WI38 (cell line): ENCODE measurements around the gene SETD3.
A peak's percentile ranks its signal among the peaks of the same experiment; 100 is the strongest.

Source experiments
- H3K4me3 ChIP-seq: 2 replicates; pipeline ENCODE4 v1.5.1; 2011; ENCODE audit warnings: low read depth, mild to moderate bottlenecking, control low read depth, low read length
- TF ChIP-seq, protein P1 (sequence below): IDR thresholded peaks from 2 replicates; pipeline ENCODE4 v1.5.1; 2012; ENCODE audit warnings: low read depth, mild to moderate bottlenecking, control low read depth, low read length

SETD3 gene

DNA sequence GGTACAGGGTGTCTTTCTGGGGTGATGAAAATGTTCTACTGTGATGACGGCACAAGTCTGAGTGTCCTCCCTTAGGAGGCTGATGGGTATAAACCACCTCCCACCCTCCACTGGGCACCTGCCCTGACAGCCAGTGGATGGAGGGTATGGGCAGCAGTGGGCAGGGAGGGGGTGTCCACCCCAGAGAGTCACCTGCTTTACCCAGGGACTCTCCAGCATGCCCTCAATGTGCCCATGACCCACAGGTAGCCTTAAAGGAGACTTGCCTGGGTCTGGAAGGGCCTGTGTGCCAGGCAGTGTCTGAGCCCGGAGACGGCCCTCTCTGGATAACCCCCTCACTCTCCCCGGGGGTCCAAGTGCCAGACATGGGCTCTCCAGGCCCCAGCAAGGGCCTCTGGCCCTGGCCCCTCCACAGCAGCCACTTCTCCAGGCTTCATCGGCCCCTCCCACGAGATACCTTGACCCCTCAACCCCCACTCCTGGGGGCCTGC is 39.3 kb upstream of the SETD3 start:
- TF ChIP-seq, protein P1, sequence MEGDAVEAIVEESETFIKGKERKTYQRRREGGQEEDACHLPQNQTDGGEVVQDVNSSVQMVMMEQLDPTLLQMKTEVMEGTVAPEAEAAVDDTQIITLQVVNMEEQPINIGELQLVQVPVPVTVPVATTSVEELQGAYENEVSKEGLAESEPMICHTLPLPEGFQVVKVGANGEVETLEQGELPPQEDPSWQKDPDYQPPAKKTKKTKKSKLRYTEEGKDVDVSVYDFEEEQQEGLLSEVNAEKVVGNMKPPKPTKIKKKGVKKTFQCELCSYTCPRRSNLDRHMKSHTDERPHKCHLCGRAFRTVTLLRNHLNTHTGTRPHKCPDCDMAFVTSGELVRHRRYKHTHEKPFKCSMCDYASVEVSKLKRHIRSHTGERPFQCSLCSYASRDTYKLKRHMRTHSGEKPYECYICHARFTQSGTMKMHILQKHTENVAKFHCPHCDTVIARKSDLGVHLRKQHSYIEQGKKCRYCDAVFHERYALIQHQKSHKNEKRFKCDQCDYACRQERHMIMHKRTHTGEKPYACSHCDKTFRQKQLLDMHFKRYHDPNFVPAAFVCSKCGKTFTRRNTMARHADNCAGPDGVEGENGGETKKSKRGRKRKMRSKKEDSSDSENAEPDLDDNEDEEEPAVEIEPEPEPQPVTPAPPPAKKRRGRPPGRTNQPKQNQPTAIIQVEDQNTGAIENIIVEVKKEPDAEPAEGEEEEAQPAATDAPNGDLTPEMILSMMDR: no peak
- no peak overlapping the region for H3K4me3 ChIP-seq

DNA sequence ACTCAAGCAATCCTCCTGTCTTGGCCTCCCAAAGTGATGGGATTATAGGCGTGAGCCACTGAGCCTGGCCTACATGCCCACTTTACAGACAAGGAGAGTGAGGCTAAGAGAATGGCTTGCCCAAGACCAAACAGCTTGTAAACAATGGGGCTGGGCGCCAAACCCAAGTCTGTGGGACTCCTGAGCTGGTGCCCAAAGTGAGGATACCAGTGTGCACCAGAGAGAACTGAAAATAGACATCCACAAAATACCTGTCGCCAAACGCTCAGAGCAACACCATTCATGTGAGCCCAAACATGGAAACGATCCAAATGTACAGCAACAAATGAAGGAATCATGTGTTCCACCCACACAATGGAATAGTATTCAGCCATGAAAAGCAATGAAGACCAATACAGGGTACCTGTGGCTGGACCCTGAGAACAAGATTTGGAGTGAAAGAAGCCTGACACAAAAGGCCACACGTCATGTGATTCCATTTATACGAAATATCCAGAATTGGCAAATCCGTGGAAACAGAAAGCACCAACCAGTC is 38.8 kb upstream of the SETD3 start:
- H3K4me3 ChIP-seq: no peak overlapping the region
- TF ChIP-seq, protein P1: no peak

DNA sequence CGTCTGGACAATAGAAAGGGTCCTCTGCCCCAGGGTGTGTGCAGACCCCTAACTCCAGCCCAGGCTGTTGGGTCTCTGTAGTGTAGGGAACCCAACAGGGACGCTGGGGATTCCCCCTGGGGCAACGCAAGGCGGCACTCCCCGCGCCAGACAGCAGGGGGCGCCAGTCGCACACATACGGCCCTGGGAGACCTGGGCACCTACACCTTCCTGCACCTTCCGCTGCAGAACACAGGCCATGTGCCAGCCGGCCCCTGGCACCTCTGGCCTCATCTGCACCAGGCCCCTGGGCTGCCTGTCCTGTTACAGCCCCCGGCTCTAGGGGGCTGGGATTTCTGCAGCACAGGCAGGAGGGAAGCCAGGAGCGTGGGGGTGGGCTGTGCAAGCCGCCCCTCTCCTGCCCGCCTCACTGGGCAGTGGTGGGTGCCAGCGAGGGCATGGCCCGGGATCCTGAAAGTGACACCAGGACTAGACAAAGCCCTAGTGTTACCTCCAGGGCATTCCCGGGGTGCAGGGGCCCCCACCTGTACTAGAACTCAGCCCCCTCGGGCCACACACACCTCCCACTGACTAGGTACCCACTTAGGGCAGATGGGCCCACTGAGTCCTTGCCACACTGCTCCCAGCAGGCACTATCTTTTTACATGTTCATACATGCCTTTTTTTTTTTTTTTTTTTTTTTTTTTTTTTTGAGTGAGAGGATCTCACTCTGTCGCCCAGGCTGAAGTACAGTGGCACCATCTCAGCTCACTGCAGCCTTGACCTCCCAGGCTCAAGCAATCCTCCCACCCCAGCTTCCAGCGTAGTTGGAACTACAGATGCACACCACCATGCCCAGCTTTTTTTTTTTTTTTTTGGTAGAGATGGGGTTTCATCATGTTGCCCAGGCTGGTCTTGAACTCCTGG is 38.0 kb upstream of the SETD3 start:
- no peak overlapping the region for H3K4me3 ChIP-seq
- TF ChIP-seq, protein P1: peak; percentile 89

DNA sequence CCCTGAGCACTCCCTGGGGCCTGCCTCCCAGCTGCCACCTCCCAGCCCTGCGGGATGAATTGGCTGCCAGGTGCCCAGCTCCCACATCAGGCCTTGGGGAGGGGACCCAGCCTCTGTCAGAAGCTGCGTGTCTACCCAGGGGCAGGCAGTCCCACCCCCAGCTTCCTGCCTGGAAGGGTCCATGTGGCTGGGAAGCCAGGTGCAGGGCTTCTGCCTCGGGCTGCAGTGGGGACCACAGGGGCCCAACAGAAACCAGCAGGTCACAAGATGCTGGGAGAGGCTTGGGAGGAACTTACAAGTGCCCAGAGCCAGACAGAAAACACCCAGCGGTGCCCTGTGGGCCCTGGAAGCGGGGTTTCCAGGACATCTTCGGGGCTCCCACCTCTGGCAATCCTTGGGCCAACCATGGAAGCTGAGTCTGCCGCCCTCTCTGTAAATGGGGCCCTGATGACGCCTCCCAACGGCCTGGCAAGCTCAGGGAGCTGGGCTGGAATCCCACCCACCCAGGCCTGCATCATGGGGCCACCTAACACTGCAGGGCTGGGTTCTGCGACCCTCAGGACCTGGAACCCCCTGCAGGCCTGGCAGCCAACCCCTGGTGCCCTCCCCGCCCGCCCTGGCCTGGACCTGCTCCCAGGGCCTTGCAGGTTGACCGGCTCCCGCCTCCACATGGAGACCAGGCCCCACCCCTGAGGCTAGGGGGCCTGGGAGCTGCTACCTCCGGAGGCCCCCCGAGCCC is 37.2 kb upstream of the SETD3 start:
- no peak overlapping the region for H3K4me3 ChIP-seq
- TF ChIP-seq, protein P1: no peak

DNA sequence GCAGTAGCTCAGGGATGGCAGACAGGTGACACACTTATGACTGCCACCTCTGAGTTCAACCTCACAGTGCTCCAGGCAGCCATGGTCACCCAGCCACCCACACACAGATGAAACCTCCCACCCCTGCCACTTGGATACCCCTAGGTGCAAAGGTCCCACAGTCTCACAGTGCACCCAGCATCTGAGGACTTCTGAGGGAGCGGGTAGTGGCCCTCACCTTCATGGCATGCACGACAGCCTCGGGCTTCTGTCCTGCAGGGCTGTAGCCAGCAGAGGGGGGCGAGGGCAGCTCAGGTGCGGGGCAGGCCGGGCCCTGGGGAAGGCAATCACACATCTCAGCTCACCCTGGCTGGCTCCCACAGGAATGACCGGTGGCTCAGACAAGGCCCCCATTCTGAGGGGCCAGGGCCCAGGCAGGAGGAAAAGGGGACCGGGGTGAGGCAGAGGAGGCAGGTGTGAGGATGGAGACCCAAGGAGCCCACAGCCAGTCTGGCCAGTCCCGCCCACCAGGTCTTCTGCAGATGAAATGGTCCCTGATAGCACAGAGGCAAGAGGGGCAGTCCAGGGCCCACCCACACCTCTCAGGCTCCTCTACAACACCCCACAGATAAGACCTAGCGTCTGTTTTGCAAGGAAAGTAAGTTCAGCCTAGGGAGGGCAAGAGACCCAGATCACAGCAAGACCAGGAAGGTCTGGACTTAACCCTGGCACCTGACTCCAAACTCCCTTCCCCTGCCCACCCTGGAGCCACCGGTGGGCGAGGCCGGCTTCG is 36.4 kb upstream of the SETD3 start:
- H3K4me3 ChIP-seq: no peak overlapping the region
- TF ChIP-seq, protein P1: no peak

DNA sequence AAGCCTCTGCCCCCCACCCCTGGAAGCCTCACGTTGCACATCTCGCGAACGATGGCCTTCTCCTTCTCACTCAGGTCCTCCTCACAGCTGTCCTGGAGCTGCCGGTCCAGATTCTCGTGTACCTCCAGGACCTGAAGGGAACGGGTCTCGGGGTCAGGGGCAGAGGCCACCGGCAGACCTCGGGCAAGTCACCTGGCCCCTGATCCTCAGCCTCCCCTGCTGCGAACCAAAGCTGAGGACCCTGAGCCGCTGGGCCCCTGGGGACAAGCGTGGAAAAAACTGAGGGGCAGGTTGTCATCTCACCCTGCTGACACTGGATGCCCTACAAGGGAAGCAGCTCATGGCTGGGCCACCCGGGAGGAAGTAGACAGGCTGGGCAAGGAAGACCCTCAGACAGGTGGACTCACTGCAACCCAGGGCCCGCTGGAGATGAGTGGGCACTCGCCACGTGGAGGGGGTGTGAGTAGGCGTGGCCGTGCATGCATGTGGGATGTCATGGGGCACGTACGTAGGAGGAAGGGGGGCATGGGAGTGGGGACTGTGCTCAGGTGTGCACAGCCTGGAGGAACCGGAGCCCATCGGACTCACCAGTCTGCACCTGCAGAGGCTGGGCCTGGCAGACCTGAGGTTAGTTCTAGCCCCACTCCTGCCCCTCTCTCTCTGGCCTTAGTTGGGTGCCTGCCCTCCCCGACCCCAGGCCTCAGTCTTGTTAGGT is 35.7 kb upstream of the SETD3 start:
- H3K4me3 ChIP-seq: no peak overlapping the region
- TF ChIP-seq, protein P1: no peak
